ENCODE data around the gene UBE2QL1.

DNA sequence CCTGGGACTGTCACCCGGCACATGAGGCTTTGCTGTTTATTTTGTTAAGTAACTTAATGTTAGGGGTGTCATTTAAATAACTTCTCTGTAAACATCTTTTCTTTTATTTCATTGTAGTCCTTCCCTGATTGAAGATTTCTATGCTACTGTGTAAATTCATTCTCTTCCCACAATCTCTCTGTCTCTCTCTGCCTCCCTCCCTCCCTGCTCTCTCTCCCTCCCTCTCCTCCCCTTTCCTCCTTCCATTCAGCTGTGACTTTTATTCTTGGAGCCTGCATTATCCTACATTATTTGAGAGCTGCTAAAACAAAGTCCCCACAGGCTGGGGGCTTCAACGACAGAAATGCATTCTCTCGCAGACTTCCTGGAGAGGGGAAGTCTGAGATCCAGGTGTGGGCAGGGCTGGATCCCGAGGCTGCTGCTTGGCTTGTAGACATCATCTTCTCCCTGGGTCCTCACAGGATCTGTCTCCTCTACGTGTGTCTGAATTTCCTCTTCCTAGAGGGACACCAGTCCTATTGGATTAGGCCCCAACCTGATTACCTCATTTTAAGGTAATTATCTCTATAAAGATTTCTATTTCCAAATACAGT is 18.4 kb downstream of the UBE2QL1 start:
- TF ChIP-seq GATA3 (IDR thresholded peaks at IDR 0.05; ENCODE audit: low read depth, low read length) (no peak), GATA2 (IDR thresholded peaks at IDR 0.05; ENCODE audit: low read depth, low read length) (no peak)

Data from SH-SY5Y (cell line).